GM21786 (cell line): Measurements from ENCODE around the gene ITPK1.
"Not testable (repeated sequence)": the region's sequence is repeated elsewhere in the genome, so short reads cannot be mapped to it uniquely, and the experiment has no call there.

Experiments
- ATAC-seq: cut with Tn5 transposase; IDR thresholded peaks from one replicate; pipeline ENCODE4 v1.9.1; 2021; ENCODE audit not compliant: unreplicated experiment

ITPK1 gene

DNA sequence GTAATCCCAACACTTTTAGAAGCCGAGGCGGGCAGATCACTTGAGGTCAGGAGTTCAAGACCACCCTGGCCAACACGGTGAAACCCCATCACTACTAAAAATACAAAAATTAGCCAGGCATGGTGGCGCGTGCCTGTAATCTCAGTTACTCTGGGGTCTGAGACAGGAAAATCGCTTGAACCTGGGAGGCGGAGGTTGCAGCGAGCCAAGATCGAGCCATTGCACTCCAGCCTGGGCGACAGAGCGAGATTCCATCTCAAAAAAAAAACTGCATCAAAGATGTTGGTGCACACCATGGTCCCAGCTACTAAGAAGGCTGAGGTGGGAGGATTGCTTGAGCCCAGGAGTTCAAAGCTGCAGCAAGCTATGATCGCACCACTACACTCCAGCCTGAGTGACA, 53.7 kb downstream of the ITPK1 start:
- ATAC-seq = not testable (repeated sequence)

- ATAC-seq = no peak
These were observed 54.2 kb downstream of the ITPK1 start for GRCh38 chr14:93061380-93062012.

GRCh38 chr14:93060841-93061240, 54.9 kb downstream of the ITPK1 start:
- ATAC-seq = no peak

DNA sequence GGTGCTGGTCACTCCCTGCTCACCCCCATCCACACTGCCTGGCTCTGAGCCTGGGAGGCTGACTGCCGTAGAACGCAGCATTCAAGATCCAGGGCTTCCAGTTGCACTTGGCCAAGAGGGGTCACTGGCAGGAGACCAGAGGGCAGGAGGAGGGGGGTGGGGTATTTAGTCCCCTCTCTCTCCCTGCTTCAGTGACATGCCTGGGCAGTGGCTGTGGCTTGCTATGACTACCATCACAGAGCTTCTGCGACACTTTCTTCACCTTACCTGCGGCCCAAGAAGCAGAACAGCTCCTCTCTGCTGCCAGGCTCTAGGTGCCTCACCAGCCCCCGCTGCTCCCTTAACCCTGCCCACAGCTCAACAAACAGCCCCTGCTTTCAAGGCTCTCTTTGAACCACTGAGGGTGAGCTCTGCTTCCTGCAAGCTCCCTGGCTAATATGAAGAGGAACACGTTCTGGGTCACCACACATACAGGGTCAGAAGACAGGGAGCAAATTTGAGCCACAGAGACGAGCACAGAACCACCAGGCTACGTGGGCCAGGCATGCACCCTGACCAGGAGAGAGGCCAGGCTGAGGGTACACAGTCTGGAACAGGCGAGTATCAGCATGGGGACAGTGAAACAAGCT, 55.7 kb downstream of the ITPK1 start:
- peak; percentile 53 for ATAC-seq

DNA sequence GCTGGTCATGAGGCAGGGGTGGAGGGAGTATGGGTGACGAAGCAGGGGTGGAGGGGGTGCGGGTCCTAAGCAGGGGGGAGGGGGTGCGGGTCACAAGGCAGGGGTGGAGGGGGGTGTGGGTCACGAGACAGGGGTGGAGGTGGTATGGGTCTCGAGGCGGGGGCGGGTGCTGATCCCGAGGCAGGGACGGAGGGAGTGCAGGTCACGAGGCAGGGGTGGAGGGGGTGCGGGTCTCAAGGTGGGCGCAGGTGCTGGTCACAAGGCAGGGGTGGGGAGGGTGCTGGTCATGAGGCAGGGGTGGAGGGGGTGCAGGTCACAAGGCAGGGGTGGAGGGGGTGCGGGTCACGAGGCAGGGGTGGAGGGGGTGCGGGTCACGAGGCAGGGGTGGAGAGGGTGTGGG, 56.5 kb downstream of the ITPK1 start:
- ATAC-seq = no peak

DNA sequence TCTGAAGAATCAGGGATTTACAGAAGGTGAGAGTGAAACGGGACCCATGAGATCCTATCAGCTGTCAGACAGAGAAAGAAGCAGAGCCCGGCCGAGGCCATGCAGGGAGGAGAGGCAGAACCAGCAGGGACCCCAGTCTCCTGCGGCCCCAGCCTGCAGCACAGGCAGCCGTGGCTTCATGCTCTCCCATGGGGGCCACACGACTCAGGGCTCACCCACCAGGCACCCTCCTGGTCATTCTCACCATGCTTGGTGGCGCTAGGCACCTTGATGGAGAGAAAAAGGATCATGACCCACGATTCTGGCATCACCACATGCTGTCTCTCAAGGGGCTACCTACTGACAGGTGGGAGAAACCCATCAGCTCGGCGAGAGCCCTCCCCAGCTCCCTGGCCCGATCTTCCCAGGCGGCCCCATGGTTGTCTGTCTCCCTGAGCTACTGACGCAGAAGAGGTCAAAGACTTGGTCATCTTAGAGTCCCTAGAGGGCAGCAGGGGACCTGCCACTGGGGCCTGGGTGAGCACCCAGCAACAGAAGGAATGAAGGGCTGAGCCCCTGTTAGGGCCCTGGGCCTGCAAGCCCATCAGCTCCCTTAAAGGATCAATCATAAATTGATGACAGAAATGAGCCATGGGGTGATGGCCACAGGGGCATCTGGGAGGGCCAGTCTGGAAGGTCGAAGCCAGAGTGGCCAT, 58.0 kb downstream of the ITPK1 start:
- no peak for ATAC-seq

DNA sequence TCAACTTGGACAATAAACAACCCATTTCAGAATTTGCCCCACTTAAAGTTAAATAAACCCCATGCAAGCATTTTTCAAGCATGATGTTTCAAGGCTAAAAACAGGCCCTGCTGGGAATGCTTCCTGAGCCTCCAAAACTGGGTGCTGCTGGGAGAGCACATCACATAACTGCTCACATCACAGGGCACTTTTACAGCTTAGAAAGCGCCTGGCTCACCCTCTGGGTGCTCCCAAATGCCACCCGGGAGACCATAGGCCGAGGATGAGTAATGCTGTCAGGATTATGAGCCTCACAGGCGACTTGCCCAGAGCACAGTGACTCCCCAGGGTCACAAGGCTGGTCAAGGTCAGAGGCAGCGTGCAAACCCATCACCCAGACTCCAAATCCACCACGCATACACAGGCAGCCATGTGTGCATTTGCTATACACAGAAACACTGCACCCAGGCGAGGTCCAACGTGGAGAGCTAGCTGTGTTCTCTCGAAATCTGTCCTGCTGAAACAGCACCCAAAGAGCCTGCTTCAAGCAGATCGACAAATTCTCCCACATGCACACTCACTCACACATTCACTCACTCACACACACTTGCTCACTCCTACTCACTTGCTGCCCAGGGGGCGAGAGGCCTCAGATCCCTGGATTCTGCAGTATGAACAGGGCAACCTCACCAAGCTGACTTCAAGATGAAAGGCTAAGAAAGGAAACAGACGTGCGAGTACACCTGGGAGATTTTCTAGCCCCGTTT, 58.7 kb downstream of the ITPK1 start:
- no peak for ATAC-seq

DNA sequence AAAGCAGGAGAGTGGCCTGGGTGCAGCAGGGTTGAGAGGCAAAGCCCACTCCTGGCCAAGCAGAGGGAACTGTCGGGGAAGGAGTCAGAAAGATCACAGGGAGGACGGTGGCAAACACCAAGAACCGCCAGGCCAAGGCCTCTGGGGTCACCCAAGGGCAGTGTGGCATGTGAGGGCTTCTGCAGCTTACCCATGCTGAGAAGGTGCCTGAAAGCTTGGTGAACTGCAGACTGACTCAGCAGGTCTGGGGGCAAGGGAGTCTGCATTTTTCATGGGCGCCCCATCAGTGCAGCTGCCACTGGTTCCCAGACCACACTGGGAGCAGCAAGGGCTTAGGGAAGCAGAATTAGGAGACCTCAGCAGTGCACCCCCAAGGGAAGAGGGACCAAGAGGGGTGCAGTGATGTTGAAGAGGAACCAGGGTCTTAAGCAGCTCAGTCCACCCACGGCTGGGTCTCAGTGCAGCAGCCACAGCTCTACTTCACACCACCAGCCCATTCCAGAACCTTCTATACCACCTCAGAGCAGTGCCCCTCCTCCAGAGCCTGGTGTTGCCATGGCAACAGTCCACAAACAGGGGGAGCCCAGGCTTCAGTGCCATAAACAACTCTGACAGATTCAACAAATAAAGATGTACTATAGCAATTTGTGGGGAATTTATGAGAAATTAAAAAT, 59.4 kb downstream of the ITPK1 start:
- no peak for ATAC-seq

DNA sequence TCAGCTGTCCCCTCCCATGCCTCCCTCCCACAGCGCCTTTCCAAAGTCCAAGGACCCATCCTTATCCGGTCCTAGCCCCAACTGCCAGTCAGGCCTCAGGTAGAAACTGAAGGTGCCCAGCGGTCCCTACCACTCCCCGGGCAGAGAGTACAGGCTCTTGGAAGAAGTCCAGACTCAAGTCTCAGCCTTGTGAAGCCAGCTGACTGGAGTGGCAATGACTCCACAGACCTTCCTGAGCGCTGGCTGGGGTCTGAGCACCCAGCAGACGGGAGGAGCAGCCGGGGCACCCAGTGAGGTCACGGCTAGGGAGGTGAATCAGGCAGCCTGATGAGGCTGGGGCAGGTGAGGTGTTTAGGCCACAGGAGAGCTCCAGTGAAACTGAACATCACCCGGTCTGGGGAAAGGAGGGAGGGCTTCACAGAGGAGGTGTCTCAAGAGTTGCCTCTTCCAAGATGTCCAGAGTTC, 60.0 kb downstream of the ITPK1 start:
- ATAC-seq = no peak

DNA sequence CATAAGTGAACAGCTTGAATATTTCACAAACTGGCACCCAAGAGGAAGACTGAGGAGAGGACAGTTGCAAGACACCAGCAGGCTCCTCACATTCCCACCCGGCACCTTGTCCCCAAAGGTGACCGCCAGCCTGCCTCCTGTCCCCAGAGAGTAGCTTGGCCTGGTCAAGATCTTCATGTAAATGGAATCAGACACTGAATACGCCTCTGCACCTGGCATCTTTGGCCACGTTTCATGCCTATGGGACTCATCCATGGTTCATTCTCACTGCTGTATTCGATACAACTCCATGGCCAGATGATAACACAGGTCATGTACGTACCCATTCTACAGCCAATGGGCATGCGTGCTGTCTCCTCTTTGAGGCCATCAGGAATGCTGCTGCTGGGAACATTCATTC, 60.8 kb downstream of the ITPK1 start:
- no peak for ATAC-seq

DNA sequence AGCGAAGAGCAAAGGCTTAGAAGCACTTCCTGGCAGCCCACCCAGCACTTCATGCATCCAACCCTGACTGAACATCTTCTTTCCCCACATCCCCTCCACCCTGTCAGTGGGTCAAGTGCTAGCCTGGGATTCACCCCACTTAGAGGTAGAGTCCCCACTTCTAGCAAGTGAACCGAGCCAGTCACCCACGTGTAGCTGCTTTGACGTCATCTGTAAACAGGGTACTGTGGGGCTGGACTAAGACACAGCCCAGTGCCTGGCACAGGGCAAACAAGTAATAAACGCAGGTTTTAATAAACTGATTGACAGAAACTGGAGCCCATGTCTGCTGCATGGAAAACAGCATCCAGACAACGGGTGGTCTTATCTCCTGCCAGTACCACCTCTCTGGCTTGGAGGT, 61.7 kb downstream of the ITPK1 start:
- no peak for ATAC-seq

- no peak for ATAC-seq
These were observed 63.9 kb downstream of the ITPK1 start for GRCh38 chr14:93051600-93052546.

DNA sequence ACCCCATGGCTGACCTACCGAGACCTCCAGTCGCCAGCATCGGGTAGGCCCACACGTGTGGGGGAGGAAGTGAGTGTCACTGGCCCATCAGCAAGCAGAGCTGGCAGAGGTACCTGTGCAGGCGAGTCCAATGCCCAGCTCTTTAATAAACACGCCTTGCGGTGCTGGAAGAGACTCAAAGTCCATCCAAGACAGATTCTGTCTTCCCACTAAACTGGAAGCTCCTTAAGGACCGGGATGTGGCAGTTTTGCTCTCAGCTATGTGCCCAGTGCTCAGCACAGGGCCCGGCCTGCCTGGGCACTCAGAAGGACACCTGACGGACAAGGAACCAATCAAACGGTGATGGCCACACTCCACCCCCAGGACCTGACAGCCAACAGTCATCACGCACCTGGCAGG, 65.0 kb downstream of the ITPK1 start:
- ATAC-seq = no peak

DNA sequence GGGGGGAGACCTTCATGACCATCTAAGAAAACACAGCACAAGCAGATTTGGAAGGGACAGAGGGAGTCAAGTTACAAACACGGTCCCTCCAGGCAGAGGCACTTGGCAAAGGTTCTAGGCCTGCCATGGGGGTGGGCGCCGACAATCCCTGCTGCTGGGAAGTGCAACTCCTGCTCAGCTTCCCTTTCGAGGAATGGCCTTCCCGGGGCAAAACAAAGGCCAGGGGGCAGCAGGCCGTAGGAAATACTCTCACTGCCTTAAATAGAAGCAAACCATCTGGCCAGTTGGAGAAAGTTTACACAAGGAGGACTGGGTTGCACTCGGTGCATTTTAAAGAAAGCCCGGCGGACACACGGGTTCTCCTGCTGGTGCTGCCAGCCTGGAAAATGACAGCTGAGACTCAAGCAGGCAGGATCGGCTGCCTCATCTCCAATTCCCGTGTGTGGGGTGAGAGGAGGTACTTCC, 65.8 kb downstream of the ITPK1 start:
- no peak for ATAC-seq

GRCh38 chr14:93049315-93049714, 66.4 kb downstream of the ITPK1 start:
- no peak for ATAC-seq

DNA sequence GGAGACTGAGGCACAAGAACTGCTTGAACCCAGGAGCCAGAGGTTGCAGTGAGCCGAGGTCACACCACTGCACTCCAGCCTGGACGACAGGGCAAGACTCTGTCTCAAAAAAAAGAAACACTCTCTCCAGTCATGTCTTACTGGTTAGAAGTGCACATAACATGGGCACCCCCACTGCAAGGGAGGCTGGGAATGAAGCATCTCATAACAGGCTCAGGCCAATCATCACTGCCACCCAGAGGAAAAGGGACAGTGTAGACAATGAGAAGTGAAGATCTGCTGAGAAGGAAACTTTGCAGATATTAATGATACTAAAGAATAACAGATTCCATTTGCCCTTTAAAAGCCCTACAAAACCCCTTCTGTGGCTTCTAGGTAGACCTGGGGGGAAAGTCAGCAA, 66.9 kb downstream of the ITPK1 start:
- ATAC-seq = no peak

- ATAC-seq = no peak
These were observed 68.1 kb downstream of the ITPK1 start for GRCh38 chr14:93047661-93048060.

DNA sequence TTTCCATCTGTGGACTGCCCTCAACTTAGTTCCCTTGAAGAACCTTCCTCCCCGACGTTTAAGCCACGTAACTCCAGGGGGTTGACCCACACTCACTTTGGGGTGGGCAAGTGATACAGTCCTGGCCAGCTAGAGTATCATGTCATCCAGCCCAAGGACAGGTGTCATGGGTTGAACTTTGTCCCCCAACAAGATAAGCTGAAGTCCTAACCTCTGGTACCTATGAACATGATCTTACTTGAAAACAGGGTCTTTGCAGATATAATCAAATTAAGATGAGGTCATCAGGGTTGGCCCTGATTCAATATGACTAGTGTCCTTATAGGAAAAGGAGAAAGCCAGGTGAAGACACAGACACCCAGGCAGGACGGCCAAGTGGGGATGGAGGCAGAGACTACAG, 68.6 kb downstream of the ITPK1 start:
- no peak for ATAC-seq

DNA sequence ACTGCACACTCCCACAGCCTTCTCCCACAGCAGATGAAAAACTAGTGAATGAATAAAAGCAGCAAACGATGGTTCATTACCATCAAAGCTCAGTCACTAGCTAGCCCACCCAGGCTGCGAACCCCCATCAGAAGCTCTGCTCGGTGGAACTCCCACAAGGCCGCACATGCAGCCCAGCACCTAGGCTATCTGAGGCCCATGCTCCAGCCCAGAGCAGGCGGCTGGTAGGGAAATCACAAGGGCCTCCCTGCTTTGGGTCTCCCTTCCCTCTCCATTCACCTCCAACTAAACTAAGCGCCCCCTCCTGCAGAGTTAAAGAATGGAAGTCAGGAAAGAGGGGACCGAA, 69.0 kb downstream of the ITPK1 start:
- no peak for ATAC-seq
